ENCODE measurements around the gene DGKE.
A peak's percentile ranks its signal among the peaks of the same experiment; 100 is the strongest.

Gene DGKE

GRCh38 chr17:56812901-56813388 lies 21.0 kb upstream of the DGKE start:
- FAIRE-seq, result no peak

DNA sequence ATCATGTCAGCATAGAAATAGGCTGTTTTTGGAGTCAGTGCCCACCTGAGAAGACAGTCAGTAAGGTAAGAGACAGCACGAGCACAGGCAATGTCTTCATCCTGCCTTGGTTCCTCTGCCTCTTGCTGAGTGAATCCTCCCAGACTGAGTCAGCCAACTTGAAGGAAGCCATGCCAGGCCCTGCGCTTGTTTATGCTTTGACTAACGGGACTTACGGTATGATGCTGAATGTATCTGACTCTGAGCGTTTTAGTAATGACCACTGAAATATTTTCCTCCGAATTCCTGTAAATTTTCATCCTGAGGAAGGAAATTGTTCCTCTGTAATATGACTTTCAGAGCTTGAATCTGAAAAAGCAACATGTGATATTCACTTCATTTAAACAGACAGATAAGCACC lies 18.2 kb upstream of the DGKE start:
- TF ChIP-seq CTCF (IDR thresholded peaks at IDR 0.05; ENCODE audit: insufficient read depth, missing control alignments), result no peak
- FAIRE-seq (no peak), DNase-seq (ENCODE audit: insufficient read length, low spot score) (no peak)

More at GRCh38 chr17:56812901-56813388, 21.0 kb upstream of the DGKE start:
- no peak for TF ChIP-seq CTCF (IDR thresholded peaks at IDR 0.05; ENCODE audit: insufficient read depth, missing control alignments)
- no peak for DNase-seq (ENCODE audit: insufficient read length, low spot score)

DNA sequence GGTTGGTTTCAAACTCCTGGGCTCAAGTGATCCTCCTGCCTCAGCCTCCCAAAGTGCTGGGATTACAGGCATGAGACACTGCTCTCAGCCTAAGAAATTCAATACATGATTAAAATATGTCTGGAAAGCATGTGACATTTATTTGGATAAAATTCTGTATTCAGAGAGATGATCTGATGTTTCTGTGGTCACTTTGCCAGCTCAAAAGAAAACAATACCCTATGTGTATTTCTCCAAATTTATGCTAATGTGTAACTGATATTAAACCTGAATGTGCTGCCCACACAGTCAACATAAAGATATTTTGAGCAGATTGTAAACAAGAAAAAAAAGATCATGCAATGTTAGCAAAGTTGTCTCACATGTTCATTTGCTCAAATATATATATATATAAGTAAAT lies 16.9 kb upstream of the DGKE start:
- DNase-seq (ENCODE audit: insufficient read length, low spot score) (no peak), FAIRE-seq (no peak)
- no peak for TF ChIP-seq CTCF (IDR thresholded peaks at IDR 0.05; ENCODE audit: insufficient read depth, missing control alignments)

GRCh38 chr17:56819030-56819429 lies 14.9 kb upstream of the DGKE start:
- FAIRE-seq, result no peak
- TF ChIP-seq CTCF (IDR thresholded peaks at IDR 0.05; ENCODE audit: insufficient read depth, missing control alignments), result no peak
- DNase-seq (ENCODE audit: insufficient read length, low spot score), result no peak

DNA sequence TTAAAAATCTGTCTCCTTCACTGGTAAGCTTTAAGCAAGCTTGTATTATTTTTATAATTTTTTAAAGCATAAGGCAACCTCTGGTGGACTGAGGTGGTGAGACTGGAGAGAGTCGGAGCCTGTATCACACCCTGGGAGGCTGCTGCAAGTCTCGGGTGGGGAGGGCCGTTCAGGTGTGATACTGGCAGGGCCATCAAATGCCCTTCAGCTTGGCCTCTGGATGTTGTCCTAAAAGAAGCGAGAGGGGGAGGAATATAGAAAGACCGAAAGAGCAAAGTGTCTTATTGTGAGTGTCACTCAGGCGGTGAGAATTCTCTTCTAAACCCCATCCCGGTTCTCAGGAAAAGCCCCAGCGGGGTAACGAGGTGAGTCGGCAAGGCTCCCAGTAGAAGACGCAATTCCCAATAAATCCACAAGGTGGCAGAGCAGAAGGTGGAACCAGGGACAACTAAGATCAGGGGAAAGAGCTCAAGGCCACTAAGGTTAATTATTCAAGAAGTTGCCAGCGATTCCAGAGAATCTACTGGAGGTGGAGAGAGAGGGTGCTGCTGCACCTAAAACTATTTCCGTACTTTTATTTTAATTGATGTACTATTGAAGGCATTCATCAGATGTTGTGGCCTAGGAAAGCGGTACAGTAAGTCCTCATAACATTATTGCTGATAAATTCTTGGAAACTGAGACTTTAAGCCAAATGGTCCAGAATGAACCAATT lies 14.4 kb upstream of the DGKE start:
- FAIRE-seq (no peak), DNase-seq (ENCODE audit: insufficient read length, low spot score) (peak; percentile 72)
- peak; percentile 94 for TF ChIP-seq CTCF (IDR thresholded peaks at IDR 0.05; ENCODE audit: insufficient read depth, missing control alignments)

DNA sequence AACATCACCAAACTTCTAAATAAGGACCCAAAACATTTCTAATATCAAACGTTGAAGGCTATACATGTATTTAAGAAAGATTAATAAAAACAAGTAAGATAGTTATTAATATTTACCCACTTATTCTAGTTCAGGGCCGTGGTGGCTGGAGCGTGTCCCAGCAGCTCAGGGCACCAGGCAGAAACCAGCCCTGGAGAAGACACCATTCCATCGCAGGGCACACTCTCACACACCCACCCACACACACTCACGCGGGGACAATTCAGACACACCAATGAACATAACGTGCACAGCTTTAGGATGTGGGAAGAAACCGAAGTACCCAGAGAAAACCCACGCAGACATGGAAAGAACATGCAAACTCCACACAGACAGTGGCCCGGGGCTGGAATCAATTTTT lies 13.7 kb upstream of the DGKE start:
- FAIRE-seq (no peak), DNase-seq (ENCODE audit: insufficient read length, low spot score) (no peak)
- TF ChIP-seq CTCF (IDR thresholded peaks at IDR 0.05; ENCODE audit: insufficient read depth, missing control alignments), result no peak

- TF ChIP-seq CTCF (IDR thresholded peaks at IDR 0.05; ENCODE audit: insufficient read depth, missing control alignments), result no peak
- FAIRE-seq, result no peak
- no peak for DNase-seq (ENCODE audit: insufficient read length, low spot score)
Measured at GRCh38 chr17:56821847-56822534, 12.0 kb upstream of the DGKE start.
